ENCODE data around the gene SNAI1.

DNA sequence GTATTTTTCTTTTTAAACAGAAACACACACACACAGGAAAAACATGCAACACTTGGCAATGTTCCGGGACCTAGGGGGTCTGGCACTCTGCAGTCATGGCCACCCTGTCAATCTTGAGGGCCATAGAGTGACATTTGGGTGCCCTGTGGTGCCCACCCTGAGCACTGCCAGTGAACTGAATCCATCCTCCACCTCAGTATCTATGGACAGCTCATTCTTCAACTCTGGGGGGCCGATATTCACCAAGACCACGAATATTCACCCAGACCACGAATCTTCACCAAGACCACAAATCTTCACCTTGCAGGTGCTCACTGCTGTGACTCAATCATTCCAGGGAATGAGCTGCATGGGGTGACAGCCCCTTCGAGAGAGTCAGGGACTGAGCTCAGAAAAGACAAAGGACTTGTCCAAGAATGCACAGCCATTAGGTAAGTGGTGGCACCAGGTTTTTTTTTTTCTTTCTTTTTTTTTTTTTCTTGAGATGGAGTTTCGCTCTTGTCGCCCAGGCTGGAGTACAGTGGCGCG lies 19.1 kb downstream of the SNAI1 start:
- no peak for TF ChIP-seq CTCF (conservative IDR thresholded peaks at IDR 0.05; ENCODE audit: low read depth, low read length)
- TF ChIP-seq CEBPB (IDR thresholded peaks at IDR 0.05; ENCODE audit: low read depth, low read length), result no peak
- TF ChIP-seq RCOR1 (IDR thresholded peaks at IDR 0.05; ENCODE audit: insufficient replicate concordance, low read length), result no peak
- no peak for TF ChIP-seq BHLHE40 (IDR thresholded peaks at IDR 0.05; ENCODE audit: low read depth, low read length)
- TF ChIP-seq, protein P1, sequence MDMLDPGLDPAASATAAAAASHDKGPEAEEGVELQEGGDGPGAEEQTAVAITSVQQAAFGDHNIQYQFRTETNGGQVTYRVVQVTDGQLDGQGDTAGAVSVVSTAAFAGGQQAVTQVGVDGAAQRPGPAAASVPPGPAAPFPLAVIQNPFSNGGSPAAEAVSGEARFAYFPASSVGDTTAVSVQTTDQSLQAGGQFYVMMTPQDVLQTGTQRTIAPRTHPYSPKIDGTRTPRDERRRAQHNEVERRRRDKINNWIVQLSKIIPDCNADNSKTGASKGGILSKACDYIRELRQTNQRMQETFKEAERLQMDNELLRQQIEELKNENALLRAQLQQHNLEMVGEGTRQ (IDR thresholded peaks at IDR 0.05; ENCODE audit: low read depth, low read length), result no peak

Data from IMR-90 (cell line).